OCI-LY7 (cell line): Measurements from ENCODE around the gene ICAM1. TPM values are rescaled to one million over a fixed set of nuclear protein-coding genes. Genes with fewer than 3 reads are reported as not detected.

Experiments
- BruUV-seq: library from RNA; stranded (reverse); fragments of 400-500 nt; replicated peaks from 2 replicates; lab custom pipeline; 2021; lab: Mats Ljungman, UMichigan
- CTCF ChIA-PET: fragments of 300-600 bp; sonication (Branson Sonifier 250); formaldehyde crosslinking; loops from one replicate; lab custom pipeline; 2022; ENCODE audit warnings: antibody characterized with exemption; ENCODE audit not compliant: unreplicated experiment; lab: Charles Lee
- POLR2A ChIA-PET: fragments of 300-600 bp; sonication (Branson Sonifier 250); formaldehyde crosslinking; loops from one replicate; lab custom pipeline; 2022; ENCODE audit warnings: antibody characterized with exemption; lab: Charles Lee
- DNase-seq: peaks from one replicate; pipeline ENCODE4 v3.0.0-alpha.2; 2015; ENCODE audit warnings: low spot score
- H2AFZ ChIP-seq: fragments of 200-600 bp; sonication (generic), shearing (Covaris generic); 2 replicates; pipeline ENCODE4 v1.6.1; 2014; ENCODE audit warnings: mild to moderate bottlenecking, antibody characterized with exemption, low read length, moderate library complexity
- H3K27ac ChIP-seq: fragments of 200-600 bp; sonication (generic); 2 replicates; pipeline ENCODE4 v1.5.1; 2014; ENCODE audit warnings: mixed run types, low read depth, mild to moderate bottlenecking, moderate library complexity, low read length, inconsistent platforms; ENCODE audit not compliant: poor library complexity, severe bottlenecking
- H3K36me3 ChIP-seq: fragments of 200-600 bp; sonication (generic); 2 replicates; pipeline ENCODE4 v1.6.1; 2014; ENCODE audit warnings: mild to moderate bottlenecking, antibody characterized with exemption, low read length, moderate library complexity, mixed read lengths; ENCODE audit not compliant: insufficient read depth
- H3K4me1 ChIP-seq: fragments of 200-600 bp; sonication (generic); 2 replicates; pipeline ENCODE4 v1.5.1; 2014; ENCODE audit warnings: mild to moderate bottlenecking, low read length; ENCODE audit not compliant: insufficient read depth, poor library complexity, severe bottlenecking
- H3K4me2 ChIP-seq: fragments of 200-600 bp; sonication (generic); 2 replicates; pipeline ENCODE4 v1.6.1; 2014; ENCODE audit warnings: mild to moderate bottlenecking, low read length
- H3K4me3 ChIP-seq: fragments of 200-600 bp; sonication (generic); 2 replicates; pipeline ENCODE4 v1.5.1; 2014; ENCODE audit warnings: mild to moderate bottlenecking, low read depth, low read length; ENCODE audit not compliant: poor library complexity, severe bottlenecking
- H3K79me2 ChIP-seq: fragments of 200-600 bp; sonication (generic); 2 replicates; pipeline ENCODE4 v1.6.1; 2016; ENCODE audit warnings: low read depth, mild to moderate bottlenecking, low read length, moderate library complexity, mixed read lengths; ENCODE audit not compliant: insufficient read depth
- H3K9me2 ChIP-seq: fragments of 200-600 bp; sonication (generic); 2 replicates; pipeline ENCODE4 v1.6.1; 2016; ENCODE audit warnings: mild to moderate bottlenecking, low read length, mixed read lengths; ENCODE audit not compliant: insufficient read depth
- H3K9me3 ChIP-seq: fragments of 200-600 bp; sonication (generic); 2 replicates; pipeline ENCODE4 v1.6.1; 2014; ENCODE audit warnings: mild to moderate bottlenecking, mixed run types, low read length, mixed read lengths
- H4K20me1 ChIP-seq: fragments of 200-600 bp; sonication (generic); 2 replicates; pipeline ENCODE4 v1.6.1; 2014; ENCODE audit warnings: mild to moderate bottlenecking, antibody characterized with exemption, low read length, moderate library complexity, mixed read lengths; ENCODE audit not compliant: insufficient read depth
- CTCF ChIP-seq: fragments of 200-600 bp; sonication (generic); conservative IDR thresholded peaks from 2 replicates; pipeline ENCODE4 v1.5.1; 2014; ENCODE audit warnings: mild to moderate bottlenecking, antibody characterized with exemption, low read length, moderate library complexity, mixed read lengths
- EZH2phosphoT487 ChIP-seq: fragments of 200-600 bp; sonication (generic); IDR thresholded peaks from 2 replicates; pipeline ENCODE4 v1.6.1; 2018; ENCODE audit warnings: low read depth, borderline replicate concordance, mild to moderate bottlenecking, mixed run types, antibody characterized with exemption, low read length, moderate library complexity, mixed read lengths
- intact Hi-C: fragments of 100-400 bp; cut with micrococcal nuclease; formaldehyde crosslinking; loops from one replicate; pipeline ENCODE4 v1.10.0; 2022; ENCODE audit not compliant: unreplicated experiment
- total RNA-seq, 2 experiments: library from RNA; depleted of rRNA in 1 of 2; stranded (reverse); fragments of >200 nt in 1 of 2; shearing (Covaris generic) in 1 of 2; gene quantifications; 2 replicates each; pipeline ENCODE4 v1.2.3, GENCODE V29; 2014 to 2022

ICAM1 gene
- total RNA-seq, 2 experiments from 2014 or later = 12.0 to 13.4 TPM

- Histone ChIP-seq H3K9me3 (no peaks in the 10 kb centered on the region), H3K36me3 (no peaks in the 10 kb centered on the region), H3K4me1 (peaks cover 98% of the 10 kb centered on the region), H3K4me2 (peak overlapping the region; percentile 88), H3K4me3 (peak overlapping the region; percentile 15), H3K27ac (peak overlapping the region; percentile 95), H3K9me2 (no peaks in the 10 kb centered on the region), H3K79me2 (no peaks in the 10 kb centered on the region), H4K20me1 (no peaks in the 10 kb centered on the region), H2AFZ (no peak overlapping the region)
- POLR2A ChIA-PET = interaction anchor here (1.3 to 1.6 kb wide), 2 partner anchors 12 to 48 kb away, joined by 3 to 5 read pairs; partner anchors contain the start of genes DNMT1 and S1PR2
- CTCF ChIA-PET = interaction anchor here (1.2 kb wide), 1 partner anchor 16 kb away, joined by 4 read pairs; no protein-coding TSS in a partner anchor
- intact Hi-C loops = no loop called here
- TF ChIP-seq EZH2phosphoT487 (no peak), CTCF (no peak)
- BruUV-seq = no TSS peak
- DNase-seq = no peak
Observed at GRCh38 chr19:10243606-10244005, 27.3 kb upstream of the ICAM1 start.

GRCh38 chr19:10245189-10245939 lies 25.6 kb upstream of the ICAM1 start:
- H3K27ac ChIP-seq = peak overlapping the region; percentile 95
- no peaks in the 10 kb centered on the region for H4K20me1 ChIP-seq
- H2AFZ ChIP-seq = no peak overlapping the region; the same call in 1 of the 2 replicates
- BruUV-seq = no TSS peak
- ChIA-PET POLR2A (interaction anchor here (1.6 to 2.1 kb wide), 2 partner anchors 10 to 14 kb away, joined by 5 to 12 read pairs; partner anchors contain the start of gene S1PR2), CTCF (interaction anchor here (1.2 kb wide), 1 partner anchor 18 kb away, joined by 4 read pairs; no protein-coding TSS in a partner anchor)
- no peaks in the 10 kb centered on the region for H3K9me3 ChIP-seq
- H3K9me2 ChIP-seq = no peaks in the 10 kb centered on the region
- H3K36me3 ChIP-seq = no peaks in the 10 kb centered on the region
- TF ChIP-seq EZH2phosphoT487 (no peak), CTCF (no peak)
- peak; percentile 89 for DNase-seq
- H3K4me1 ChIP-seq = peaks cover 98% of the 10 kb centered on the region
- intact Hi-C loops = no loop called here
- H3K79me2 ChIP-seq = no peaks in the 10 kb centered on the region
- H3K4me3 ChIP-seq = no peak overlapping the region
- peak overlapping the region; percentile 55 for H3K4me2 ChIP-seq
